Smooth muscle cell of the brain vasculature (primary cell): ENCODE measurements around the gene LIME1.

Source experiments
- DNase-seq: peaks from one replicate; pipeline ENCODE4 v3.0.0-alpha.2; 2012; ENCODE audit warnings: low read depth, low spot score

LIME1 gene

DNA sequence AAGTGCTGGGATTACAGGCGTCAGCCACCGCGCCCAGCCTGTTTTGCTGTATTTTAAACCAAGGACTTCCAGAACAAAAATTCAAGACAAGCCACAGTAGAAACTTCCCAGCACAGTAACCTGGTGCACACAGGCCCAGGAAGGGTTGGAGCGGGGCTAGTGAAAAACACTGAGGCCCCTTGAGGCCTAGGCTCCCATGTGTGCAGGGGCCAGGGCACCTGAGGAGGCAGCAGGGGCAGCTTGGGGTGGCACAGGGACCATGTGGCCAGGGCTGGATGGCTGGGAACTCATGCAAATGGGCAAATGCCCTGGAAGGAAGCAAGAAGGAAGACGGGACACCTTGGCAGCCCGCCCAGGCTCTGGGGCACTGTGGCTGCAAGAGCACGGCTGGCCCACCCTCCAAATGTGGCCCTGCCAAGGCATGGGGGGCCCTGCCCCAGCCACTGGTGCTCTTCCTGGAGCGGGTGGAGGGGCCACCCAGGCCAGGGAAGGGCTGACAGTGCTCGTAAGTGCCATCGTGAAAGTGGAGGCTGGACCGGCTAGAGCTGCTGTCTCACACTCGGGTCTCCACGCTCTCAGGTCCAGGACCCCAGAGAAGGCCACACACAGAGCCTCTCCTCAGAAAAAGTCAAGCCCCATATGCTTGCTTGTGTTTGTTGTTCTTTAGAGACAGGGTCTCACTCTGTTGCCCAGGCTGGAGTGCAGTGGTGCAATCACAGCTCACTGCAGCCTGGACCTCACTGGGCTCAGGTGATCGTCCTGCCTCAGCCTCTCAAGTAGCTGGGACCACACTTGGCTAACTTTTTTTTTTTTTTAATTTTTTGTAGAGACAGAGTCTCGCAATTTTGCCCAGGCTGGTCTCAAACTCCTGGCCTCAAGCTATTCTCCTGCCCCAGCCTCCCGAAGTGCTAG, 13.4 kb downstream of the LIME1 start:
- no peak for DNase-seq

- DNase-seq, result no peak
Measured at GRCh38 chr20:63750807-63751470, 14.5 kb downstream of the LIME1 start.

GRCh38 chr20:63751471-63752271, 15.2 kb downstream of the LIME1 start:
- DNase-seq, result no peak

DNA sequence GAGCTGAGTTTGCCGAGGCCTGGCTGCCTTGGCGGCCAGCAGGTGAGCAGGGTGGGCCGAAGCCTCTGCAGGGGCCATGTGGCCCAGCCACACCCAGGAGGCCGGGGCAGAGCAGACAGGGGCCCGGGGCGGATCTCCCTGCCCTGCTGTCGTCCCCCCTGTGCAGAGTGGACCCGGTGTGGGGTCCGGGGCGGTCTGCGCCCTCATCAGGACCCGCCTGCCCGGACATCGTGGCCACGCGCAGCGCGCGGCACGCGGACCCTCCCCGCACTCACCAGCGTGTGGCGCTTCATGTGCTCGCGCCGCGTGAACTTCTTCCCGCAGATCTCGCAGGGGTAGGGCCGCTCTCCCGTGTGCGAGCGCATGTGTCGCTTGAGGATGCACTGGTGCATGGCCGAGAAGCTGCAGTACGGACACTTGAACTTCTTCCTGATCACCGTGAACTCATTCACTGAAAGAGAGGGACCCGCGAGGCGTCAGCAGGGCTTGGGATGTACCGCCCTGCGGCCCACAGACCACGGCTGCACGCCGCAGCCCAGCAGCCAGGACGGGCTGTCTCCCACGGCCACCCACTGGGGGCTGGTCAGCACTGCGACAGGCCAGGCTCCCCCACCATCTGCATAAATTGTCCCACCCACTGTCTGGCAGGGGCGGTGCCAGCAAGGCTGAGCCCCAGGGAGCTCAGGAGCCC, 16.1 kb downstream of the LIME1 start:
- DNase-seq, result no peak

- DNase-seq, result no peak
Measured at GRCh38 chr20:63753381-63753780, 16.9 kb downstream of the LIME1 start.

GRCh38 chr20:63754008-63754407, 17.5 kb downstream of the LIME1 start:
- no peak for DNase-seq

- DNase-seq, result no peak
Measured at GRCh38 chr20:63755933-63756647, 19.6 kb downstream of the LIME1 start.

DNA sequence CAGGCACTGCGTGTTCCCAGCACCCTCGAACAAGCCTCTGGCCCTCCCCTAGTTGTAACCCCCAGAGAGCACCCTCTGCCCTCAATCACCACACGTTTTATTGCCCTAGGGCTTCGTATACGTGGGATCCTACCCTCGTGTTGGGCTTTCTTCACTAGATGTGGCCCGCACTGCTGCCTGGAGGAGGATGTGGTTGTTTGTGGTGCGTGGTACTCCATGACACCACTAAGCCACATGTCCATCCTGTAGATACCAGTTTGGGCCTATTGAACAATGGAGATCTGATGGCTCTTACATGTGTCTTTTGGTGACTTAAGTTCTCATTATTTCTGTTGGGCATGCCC, 20.2 kb downstream of the LIME1 start:
- DNase-seq, result no peak

GRCh38 chr20:63758152-63758551, 21.7 kb downstream of the LIME1 start:
- DNase-seq, result no peak

DNA sequence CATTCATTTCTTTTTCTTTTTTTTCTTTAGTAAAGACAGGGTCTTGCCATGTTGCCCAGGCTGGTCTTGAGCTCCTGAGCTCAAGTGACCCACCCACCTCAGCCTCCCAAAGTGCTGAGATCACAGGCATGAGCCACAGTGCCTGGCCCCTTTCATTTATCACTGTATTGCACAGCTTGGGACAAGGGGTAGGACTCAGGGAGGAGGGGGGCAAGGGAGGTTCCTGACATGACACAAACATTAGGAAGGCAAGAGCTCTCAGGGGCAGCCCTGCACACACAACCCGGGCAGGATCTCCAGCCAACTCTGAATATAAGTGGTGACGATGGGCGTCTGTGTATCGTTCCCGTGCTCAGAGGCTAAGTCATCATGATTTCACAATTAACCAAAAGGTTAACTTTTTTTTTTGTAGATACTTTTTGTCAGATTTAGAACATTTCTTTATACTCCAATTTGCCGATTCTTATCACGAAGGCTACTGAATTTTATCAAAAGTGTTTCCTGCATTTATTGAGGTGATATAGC, 23.0 kb downstream of the LIME1 start:
- no peak for DNase-seq

- no peak for DNase-seq
Measured at GRCh38 chr20:63765082-63765873, 28.8 kb downstream of the LIME1 start.

DNA sequence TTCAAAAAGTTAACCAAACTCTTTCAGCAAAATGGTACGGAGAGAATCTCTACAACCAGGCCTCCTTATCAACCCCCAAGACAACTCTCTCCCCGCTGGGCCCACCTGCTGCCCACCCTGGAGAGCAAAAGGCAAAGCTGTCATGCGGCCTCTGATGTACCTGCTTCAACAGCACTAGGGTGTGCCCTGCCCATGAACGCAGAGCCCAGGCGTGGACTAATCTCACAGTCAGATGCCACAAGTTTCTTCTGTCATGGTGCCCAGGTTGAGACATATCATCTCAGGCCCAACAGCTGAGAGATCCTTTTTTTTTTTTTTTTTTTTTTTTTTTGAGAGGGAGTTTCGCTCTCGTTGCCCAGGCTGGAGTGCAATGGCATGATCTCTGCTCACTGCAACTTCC, 29.4 kb downstream of the LIME1 start:
- no peak for DNase-seq

DNA sequence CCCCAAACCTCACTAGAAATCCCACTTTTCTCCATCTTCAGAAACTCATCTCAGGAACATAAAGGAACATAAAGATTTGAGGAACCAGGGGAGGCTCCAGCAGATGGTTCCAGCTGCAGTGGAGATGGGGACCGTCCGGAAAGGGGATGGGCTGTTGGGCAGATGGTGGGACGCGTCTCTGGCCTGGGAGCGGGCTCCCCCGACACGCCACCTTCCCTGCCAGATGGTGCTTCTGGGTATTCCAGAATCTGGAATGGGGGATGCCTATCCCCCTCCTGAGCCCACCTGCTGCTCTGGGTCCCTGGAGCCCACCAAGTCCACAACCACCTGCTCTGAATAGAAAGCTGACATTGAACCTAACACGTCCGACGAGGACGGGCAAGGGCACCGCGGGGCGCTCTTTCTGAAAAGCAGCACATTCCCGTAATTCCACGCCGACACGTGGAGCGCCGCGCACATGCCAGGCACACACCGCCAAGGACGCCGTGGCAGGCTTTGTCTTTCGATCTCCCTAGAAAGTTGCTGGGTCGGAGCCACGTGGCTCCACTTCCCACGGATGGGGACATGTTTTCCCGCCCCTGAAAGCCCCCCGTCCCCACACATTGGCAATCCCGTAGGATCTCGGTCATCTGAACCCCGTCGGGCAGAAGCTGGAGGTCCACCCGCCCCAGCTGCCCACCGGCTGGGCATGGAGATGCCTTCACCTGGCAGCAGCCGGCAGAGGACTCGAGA, 30.4 kb downstream of the LIME1 start:
- no peak for DNase-seq

- no peak for DNase-seq
Measured at GRCh38 chr20:63767456-63767855, 31.0 kb downstream of the LIME1 start.

- DNase-seq, result no peak
Measured at GRCh38 chr20:63767886-63768285, 31.4 kb downstream of the LIME1 start.

- DNase-seq, result no peak
Measured at GRCh38 chr20:63768591-63769515, 32.4 kb downstream of the LIME1 start.

- DNase-seq, result no peak
Measured at GRCh38 chr20:63769891-63770474, 33.5 kb downstream of the LIME1 start.
